ENCODE data around the gene LDAF1. TPM values are rescaled to one million over a fixed set of nuclear protein-coding genes. Genes with fewer than 3 reads are reported as not detected.

LDAF1 gene
- total and polyA plus RNA-seq, 9 donors = 33.5 to 89.5 (median 71.7) TPM

- WGBS, 3 donors = 37 to 47% (median 46%) methylated on average over 6 of the region's 6 CpGs
- H3K4me3 ChIP-seq = no peak overlapping the region
- no peaks in the 10 kb centered on the region for H3K9me3 ChIP-seq
- no peak overlapping the region for H3K27ac ChIP-seq
- no peaks in the 10 kb centered on the region for H3K27me3 ChIP-seq
- no peaks in the 10 kb centered on the region for H3K36me3 ChIP-seq
- TF ChIP-seq EP300 (IDR thresholded peaks at IDR 0.05) (no peak), POLR2A (IDR thresholded peaks at IDR 0.05) (no peak)
- TF ChIP-seq, protein P1, sequence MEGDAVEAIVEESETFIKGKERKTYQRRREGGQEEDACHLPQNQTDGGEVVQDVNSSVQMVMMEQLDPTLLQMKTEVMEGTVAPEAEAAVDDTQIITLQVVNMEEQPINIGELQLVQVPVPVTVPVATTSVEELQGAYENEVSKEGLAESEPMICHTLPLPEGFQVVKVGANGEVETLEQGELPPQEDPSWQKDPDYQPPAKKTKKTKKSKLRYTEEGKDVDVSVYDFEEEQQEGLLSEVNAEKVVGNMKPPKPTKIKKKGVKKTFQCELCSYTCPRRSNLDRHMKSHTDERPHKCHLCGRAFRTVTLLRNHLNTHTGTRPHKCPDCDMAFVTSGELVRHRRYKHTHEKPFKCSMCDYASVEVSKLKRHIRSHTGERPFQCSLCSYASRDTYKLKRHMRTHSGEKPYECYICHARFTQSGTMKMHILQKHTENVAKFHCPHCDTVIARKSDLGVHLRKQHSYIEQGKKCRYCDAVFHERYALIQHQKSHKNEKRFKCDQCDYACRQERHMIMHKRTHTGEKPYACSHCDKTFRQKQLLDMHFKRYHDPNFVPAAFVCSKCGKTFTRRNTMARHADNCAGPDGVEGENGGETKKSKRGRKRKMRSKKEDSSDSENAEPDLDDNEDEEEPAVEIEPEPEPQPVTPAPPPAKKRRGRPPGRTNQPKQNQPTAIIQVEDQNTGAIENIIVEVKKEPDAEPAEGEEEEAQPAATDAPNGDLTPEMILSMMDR (IDR thresholded peaks at IDR 0.05) = peak; percentile 13 to 56 (median 51)
- intact Hi-C loops (cut with DNase I) = loop anchor here (5.0 to 10.0 kb wide), 5 partner anchors 118 to 1168 kb away; partner anchors contain the start of gene CRYM (in 1 of the 4)
- peak in 4 of 5 donors; percentile 19 to 53 (median 37) for DNase-seq
- peaks cover 6% of the 10 kb centered on the region for H3K4me1 ChIP-seq (ENCODE audit: insufficient read depth)
Measured at GRCh38 chr16:21156767-21157467, 1.6 kb upstream of the LDAF1 start.

DNA sequence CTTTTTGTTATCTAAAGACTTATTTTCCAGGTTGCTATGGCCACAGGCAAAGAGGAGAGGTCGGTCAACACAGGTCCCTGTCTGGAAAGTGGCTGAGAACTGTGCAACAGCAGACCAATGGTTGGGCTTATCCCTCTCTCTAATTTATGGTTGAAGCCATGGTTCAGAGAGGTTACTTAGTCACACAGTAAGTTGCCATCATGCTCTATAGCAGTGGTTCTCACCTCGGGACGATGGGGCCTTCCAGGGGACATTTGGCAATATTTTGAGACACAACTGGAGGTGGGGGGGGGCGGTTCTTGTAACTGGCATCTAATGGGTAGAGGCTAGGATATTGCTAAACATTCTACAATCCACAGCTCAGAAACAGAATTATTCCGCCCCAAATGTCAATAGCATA, 842 bp upstream of the LDAF1 start:
- Histone ChIP-seq H3K27ac (peak overlapping the region in 1 of 2 donors; percentile 64), H3K4me1 (ENCODE audit: insufficient read depth) (peaks cover 6% of the 10 kb centered on the region), H3K27me3 (no peaks in the 10 kb centered on the region), H3K36me3 (no peaks in the 10 kb centered on the region), H3K4me3 (no peak overlapping the region), H3K9me3 (no peaks in the 10 kb centered on the region)
- intact Hi-C loops (cut with DNase I) = loop anchor here (2.0 to 10.0 kb wide), 6 partner anchors 117 to 1167 kb away; partner anchors contain the start of gene CRYM (in 1 of the 4)
- WGBS, 3 donors = 46 to 62% (median 55%) methylated on average over 5 of the region's 5 CpGs
- no peak for TF ChIP-seq EP300 (IDR thresholded peaks at IDR 0.05)
- TF ChIP-seq, protein P1 (IDR thresholded peaks at IDR 0.05) = no peak
- TF ChIP-seq POLR2A (IDR thresholded peaks at IDR 0.05) = no peak
- no peak for DNase-seq

- Histone ChIP-seq H3K27me3 (no peaks in the 10 kb centered on the region), H3K9me3 (no peaks in the 10 kb centered on the region), H3K27ac (peak overlapping the region; percentile 64 to 70), H3K4me1 (ENCODE audit: insufficient read depth) (peaks cover 17% of the 10 kb centered on the region), H3K4me3 (peak overlapping the region; percentile 64), H3K36me3 (no peaks in the 10 kb centered on the region)
- intact Hi-C loops (cut with DNase I) = loop anchor here (2.0 to 10.0 kb wide), 6 partner anchors 115 to 1165 kb away; partner anchors contain the start of gene CRYM (in 1 of the 4)
- peak; percentile 39 to 61 (median 53) for DNase-seq
- WGBS, 3 donors = 6 to 9% (median 7%) methylated on average over 27 of the region's 27 CpGs
- TF ChIP-seq POLR2A (IDR thresholded peaks at IDR 0.05) = no peak
- TF ChIP-seq, protein P1 (IDR thresholded peaks at IDR 0.05) = no peak
- no peak for TF ChIP-seq EP300 (IDR thresholded peaks at IDR 0.05)
Measured at GRCh38 chr16:21159281-21159951, 942 bp downstream of the LDAF1 start.

DNA sequence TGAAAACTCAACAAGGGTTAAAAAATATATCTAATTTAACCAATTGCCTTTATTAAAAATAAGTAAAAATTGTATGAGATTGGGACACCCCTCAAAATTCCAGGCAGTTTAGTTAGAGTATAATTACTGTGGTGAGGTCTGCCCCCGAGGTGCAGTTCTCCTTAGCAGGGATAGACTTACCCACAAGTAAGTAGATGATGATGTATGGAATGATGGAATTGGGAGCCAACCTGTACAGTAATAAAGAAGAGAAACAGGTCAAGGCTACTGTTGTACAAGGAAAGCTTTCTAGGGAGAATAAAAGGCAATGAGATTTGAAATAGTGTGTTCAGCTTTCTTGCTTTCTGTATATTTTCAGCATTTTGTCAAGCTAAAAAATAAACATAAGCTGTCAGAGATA, 1.8 kb downstream of the LDAF1 start:
- no peak overlapping the region for H3K4me3 ChIP-seq
- DNase-seq = no peak
- no peaks in the 10 kb centered on the region for H3K27me3 ChIP-seq
- WGBS, 3 donors = 58 to 71% (median 70%) methylated on average over 1 of the region's 1 CpG
- TF ChIP-seq POLR2A (IDR thresholded peaks at IDR 0.05) (no peak), EP300 (IDR thresholded peaks at IDR 0.05) (no peak)
- TF ChIP-seq, protein P1 (IDR thresholded peaks at IDR 0.05) = no peak
- no peaks in the 10 kb centered on the region for H3K36me3 ChIP-seq
- H3K4me1 ChIP-seq (ENCODE audit: insufficient read depth) = peaks cover 17% of the 10 kb centered on the region
- intact Hi-C loops (cut with DNase I) = no loop called here
- H3K9me3 ChIP-seq = no peaks in the 10 kb centered on the region
- H3K27ac ChIP-seq = no peak overlapping the region
